RCC 7860 (cell line): ENCODE data around the gene GPR68.
"Not testable (repeated sequence)": the region's sequence is repeated elsewhere in the genome, so short reads cannot be mapped to it uniquely, and the experiment has no call there.

Source experiments
- DNase-seq: peaks from one replicate; pipeline ENCODE4 v3.0.0-alpha.2; 2015; ENCODE audit warnings: low spot score
- FAIRE-seq: peaks from 2 replicates; lab custom pipeline; 2012; peaks lifted over from hg19 to GRCh38; lab: Jason Lieb, UNC

GPR68 gene

GRCh38 chr14:91273273-91273884 lies 28.9 kb upstream of the GPR68 start:
- no peak for FAIRE-seq
- DNase-seq: no peak

DNA sequence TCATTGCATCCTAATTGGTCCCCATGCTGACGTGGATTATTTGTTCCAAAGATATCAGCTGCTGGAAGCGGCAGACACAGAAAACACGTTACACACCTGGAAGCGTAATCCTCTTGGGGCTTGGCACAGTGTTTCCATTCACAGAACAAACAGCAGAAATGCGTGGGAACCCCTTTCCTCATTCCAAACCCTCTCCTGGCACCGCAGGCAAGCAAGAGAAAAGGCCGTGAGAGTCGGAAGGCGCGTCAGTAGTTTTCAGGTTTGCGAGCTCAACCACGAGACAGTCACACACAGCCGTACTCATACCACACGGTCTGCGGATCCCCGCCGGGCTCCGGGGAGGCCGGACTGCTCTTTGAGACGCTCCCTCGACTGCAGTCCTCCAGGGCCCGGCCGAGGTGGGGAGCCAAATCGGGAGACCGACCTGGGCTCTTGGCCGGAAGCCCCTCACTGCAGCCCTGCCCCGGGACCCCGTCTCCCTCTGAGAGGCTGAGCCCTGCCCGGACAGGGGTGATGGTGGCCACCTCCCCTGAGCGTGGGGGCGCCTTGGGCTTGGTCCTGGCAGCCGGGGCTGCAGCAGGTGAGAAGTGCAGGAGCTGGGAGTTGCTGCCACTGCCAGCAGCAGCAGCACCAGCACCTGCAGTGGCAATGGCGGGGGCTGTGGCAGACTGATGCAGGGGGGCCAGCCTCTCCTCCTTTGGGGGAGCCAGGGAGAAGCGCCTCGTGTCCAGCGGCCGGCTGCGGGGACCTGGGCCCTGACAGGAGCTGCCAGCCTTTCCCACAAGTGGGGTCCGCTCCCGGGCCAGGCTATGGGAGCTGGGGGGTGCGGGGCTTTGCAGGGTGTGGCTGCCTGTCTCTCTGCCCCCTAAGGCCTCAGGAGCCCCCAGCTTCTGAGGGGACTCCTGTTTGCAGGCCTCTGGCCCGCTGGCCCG lies 28.1 kb upstream of the GPR68 start:
- FAIRE-seq: no peak
- no peak for DNase-seq

DNA sequence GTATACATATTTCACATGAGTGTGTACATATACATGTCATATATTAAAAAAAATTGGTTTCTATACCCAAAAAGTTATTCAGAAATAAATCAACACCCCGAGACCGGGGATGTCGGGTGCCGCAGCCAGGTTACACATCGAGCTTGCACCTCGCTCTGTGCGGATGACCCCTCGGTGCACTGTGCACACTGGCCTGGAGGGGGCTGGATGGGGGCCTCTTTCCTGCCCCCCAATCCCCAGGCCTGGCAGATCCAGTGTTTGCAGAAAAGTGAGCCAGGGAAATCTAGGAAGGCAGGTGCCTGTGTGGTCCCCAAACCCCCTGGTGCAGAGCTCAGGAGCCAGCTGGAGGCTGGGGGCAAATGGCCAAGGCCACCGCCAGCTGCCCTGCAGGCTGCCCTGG lies 27.1 kb upstream of the GPR68 start:
- FAIRE-seq: no peak

DNA sequence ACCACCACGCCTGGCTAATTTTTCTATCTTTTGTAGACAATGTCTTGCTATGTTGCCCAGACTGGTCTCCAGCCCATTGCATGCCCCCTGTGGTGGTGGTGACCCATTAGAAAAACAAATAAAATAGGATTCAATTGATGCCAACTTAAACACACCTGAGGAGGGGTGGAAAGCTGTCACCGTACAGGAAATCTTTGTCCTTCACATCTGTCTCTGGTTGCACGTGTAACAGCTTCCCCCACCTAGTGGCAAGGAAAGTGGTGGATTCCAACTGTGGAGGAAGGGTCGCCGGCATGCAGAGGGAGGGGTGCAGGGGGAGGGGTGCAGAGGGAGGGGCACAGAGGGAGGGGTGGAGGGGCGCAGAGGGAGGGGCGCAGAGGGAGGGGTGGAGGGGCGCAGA lies 26.1 kb upstream of the GPR68 start:
- FAIRE-seq: no peak
- DNase-seq: no peak

More for the DNA sequence above, 27.1 kb upstream of the GPR68 start:
- no peak for DNase-seq

DNA sequence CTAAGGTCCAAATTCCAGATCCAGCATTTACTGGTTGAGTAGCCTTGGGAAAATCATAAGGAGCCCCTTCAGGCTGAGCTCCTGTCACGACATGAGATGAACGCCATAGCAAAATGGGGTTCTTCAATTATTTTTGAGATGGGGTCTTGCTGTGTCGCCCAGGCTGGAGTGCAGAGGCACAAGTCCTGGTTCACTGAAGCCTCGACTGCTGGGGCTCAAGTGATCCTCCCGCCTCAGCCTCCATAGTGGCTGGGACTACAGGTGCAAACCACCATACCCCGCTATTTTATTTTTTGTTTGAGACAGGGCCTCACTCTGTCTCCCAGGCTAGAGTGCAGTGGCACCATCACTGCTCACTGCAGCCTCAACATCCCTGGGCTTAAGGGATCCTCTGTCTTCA lies 25.7 kb upstream of the GPR68 start:
- no peak for FAIRE-seq
- no peak for DNase-seq

- DNase-seq (no peak), FAIRE-seq (no peak)
Observed at GRCh38 chr14:91269076-91269991, 24.8 kb upstream of the GPR68 start.

- no peak for FAIRE-seq
Observed at GRCh38 chr14:91267965-91268437, 23.5 kb upstream of the GPR68 start.

DNA sequence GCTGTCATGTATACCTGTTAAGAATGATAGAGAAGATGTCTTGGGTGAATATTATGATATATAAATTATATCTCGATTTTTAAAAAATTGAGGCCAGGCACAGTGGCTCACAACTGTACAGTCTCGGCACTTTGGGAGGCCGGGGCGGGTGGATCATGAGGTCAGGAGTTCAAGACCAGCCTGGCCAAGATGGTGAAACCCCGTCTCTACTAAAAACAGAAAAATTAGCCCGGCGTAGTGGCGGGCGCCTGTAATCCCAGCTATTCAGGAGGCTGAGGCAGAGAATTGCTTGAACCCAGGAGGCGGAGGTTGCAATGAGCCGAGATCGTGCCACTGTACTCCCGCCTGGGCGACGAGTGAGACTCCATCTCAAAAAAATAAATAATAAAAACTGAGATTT lies 21.8 kb upstream of the GPR68 start:
- FAIRE-seq, DNase-seq: not testable (repeated sequence)

More at GRCh38 chr14:91267965-91268437, 23.5 kb upstream of the GPR68 start:
- DNase-seq: no peak

DNA sequence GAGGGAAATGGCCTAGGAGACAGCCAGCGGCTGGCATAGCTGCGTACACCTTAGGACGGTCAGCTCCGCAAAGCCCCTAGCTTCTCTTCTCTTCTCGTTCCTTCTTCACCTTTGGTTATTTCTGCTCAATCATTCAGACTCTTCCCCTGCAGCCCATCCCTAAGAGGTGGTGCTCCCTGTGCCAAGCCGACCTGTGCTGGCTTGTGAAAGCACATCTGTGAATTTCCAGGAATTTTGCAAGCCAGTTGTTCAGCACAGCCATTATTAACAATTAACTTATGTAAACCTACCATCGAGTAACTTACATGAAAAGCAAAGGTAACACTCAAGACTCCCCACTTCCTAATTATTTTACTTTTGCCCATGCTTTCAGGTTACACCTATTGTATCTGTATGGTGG lies 20.9 kb upstream of the GPR68 start:
- FAIRE-seq (no peak), DNase-seq (no peak)

- DNase-seq (no peak), FAIRE-seq (no peak)
Observed at GRCh38 chr14:91264151-91265150, 19.9 kb upstream of the GPR68 start.

GRCh38 chr14:91263329-91263728 lies 18.8 kb upstream of the GPR68 start:
- no peak for FAIRE-seq
- DNase-seq: no peak

GRCh38 chr14:91261986-91262549 lies 17.6 kb upstream of the GPR68 start:
- no peak for DNase-seq
- FAIRE-seq: no peak

GRCh38 chr14:91261115-91261514 lies 16.6 kb upstream of the GPR68 start:
- FAIRE-seq (no peak), DNase-seq (no peak)

GRCh38 chr14:91258876-91259275 lies 14.4 kb upstream of the GPR68 start:
- DNase-seq: no peak
- FAIRE-seq: no peak

DNA sequence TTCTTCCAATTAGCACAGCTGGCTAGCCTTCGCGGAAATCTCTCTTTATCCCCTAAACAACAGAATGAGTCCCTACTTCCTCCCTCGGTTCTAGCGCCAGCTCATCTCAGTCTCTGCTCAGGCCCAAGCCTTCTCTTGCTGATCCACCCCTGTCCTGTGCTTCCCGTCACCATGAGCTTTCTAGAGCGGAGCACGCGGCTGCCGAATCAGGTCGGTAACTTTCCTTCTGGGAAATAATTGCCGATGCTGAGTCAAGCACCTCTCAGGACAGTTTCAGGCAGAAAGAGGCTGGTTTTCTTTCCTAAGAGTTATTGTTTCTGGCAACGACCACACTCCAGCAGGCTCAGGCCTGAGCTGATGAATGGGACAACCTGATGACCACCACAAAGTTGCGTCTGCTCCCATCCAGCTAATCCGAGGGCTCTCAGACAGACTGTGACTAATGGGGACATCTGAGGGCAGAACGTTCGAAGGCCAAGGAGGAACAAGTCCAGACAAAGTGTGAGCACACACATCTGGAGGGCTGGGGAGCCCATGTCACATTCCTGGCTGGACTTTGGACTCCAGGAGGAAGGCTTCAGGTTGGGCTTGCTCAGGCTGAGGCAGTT lies 13.6 kb upstream of the GPR68 start:
- FAIRE-seq: no peak
- DNase-seq: no peak

DNA sequence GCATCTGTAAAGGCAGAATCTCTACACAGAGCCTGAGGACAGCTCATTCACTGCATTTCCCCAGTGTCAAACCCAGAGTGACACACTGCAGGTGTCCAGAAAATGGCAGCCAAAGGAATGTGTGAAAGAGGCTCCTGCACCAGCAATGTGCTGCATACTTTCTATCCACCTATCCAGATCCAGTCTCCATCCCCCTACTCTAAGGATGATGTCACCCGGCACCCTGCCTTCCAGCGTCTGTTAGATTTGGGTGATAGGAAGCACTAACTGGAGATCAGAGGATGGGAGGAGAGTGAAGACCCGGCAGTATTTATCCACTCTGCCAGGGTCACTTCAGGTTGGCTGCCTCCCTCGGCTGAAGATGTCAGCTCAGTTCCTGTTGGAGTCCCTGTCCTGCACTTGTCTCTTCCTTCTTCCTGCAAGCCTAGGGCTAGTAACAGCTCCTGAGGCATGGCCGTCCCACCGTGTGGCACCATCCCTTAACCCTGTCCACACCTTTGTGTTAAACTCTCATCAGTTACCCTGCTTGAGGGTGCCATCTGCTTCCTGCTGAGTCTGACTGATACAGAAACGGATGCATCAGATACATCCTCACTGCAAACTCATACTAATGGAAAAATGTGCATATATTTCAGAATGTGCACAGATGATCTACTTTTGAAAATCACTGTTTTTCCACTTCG lies 13.0 kb upstream of the GPR68 start:
- DNase-seq: no peak
- FAIRE-seq: no peak

DNA sequence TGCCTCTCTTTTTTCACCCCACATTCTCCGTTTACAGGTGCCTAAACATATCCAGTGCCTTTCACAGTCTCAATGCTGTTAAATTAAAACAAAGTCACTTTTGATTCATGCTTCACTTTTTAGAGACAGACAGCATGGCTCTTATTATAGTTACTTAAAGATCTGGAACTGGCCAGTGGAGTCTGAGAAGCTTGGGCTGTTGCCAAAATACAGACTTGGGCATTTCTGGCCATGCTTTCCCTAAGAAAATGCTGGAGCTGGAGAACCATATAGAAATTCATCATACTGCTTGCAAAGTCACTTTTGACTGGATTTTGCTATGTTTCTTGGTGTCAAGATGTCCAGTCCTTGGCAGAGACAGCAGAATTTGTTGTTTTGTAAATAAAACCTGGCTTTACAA lies 12.2 kb upstream of the GPR68 start:
- no peak for DNase-seq
- FAIRE-seq: no peak

GRCh38 chr14:91255026-91255695 lies 10.7 kb upstream of the GPR68 start:
- no peak for FAIRE-seq

More at GRCh38 chr14:91255026-91255695, 10.7 kb upstream of the GPR68 start:
- no peak for DNase-seq
